GM18873 (cell line): ENCODE measurements around the gene TSPAN9.

Experiments
- ATAC-seq: cut with Tn5 transposase; IDR thresholded peaks from one replicate; pipeline ENCODE4 v1.9.1; 2021; ENCODE audit warnings: mild to moderate bottlenecking, moderate library complexity, moderate number of reproducible peaks; ENCODE audit not compliant: unreplicated experiment, low FRiP score

The TSPAN9 gene

GRCh38 chr12:3200032-3200617 lies 122.9 kb downstream of the TSPAN9 start:
- no peak for ATAC-seq

GRCh38 chr12:3200814-3201233 lies 123.6 kb downstream of the TSPAN9 start:
- no peak for ATAC-seq

- no peak for ATAC-seq
Observed at GRCh38 chr12:3201339-3202051, 124.3 kb downstream of the TSPAN9 start.

GRCh38 chr12:3202096-3202495 lies 124.9 kb downstream of the TSPAN9 start:
- ATAC-seq = no peak

- ATAC-seq = no peak
Observed at GRCh38 chr12:3202734-3203446, 125.7 kb downstream of the TSPAN9 start.

GRCh38 chr12:3203713-3204112 lies 126.5 kb downstream of the TSPAN9 start:
- no peak for ATAC-seq

- no peak for ATAC-seq
Observed at GRCh38 chr12:3204143-3204542, 127.0 kb downstream of the TSPAN9 start.

- no peak for ATAC-seq
Observed at GRCh38 chr12:3204730-3205531, 127.8 kb downstream of the TSPAN9 start.

- no peak for ATAC-seq
Observed at GRCh38 chr12:3205742-3206519, 128.8 kb downstream of the TSPAN9 start.

- no peak for ATAC-seq
Observed at GRCh38 chr12:3206536-3207072, 129.4 kb downstream of the TSPAN9 start.

- no peak for ATAC-seq
Observed at GRCh38 chr12:3207175-3207574, 130.0 kb downstream of the TSPAN9 start.

GRCh38 chr12:3207858-3208257 lies 130.7 kb downstream of the TSPAN9 start:
- ATAC-seq = no peak

GRCh38 chr12:3213188-3213587 lies 136.0 kb downstream of the TSPAN9 start:
- ATAC-seq = no peak

GRCh38 chr12:3213768-3214167 lies 136.6 kb downstream of the TSPAN9 start:
- no peak for ATAC-seq

- ATAC-seq = no peak
Observed at GRCh38 chr12:3214526-3215365, 137.6 kb downstream of the TSPAN9 start.

- ATAC-seq = no peak
Observed at GRCh38 chr12:3215410-3215975, 138.3 kb downstream of the TSPAN9 start.

GRCh38 chr12:3216097-3216496 lies 138.9 kb downstream of the TSPAN9 start:
- ATAC-seq = no peak
